ENCODE data around the gene CLCN4. TPM values are rescaled to one million over a fixed set of nuclear protein-coding genes. Genes with fewer than 3 reads are reported as not detected.

The CLCN4 gene
- total and polyA plus RNA-seq, 2 of the 8 experiments (the other 6 are each of a cell fraction or from before 2014, with no cell fraction given) = 3.3 to 11.2 TPM

DNA sequence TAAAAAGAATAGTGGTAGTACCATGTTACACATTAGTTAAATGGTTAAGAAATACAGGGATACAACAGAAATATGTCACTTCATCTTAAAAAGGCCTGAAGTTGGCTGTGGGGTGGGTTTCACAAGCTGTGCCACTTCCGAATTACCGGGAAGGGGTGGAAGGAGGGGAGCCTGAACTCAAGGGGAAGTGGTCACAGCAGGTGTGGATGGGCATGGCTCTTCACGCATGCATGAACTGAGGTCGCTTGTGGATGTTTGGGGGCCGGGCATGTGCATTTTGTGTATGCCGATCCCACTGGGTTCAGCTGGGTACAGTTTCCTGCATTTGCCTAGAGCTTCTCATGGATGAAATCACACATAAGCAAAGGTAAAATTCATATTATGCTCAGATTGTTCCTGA, 64.9 kb downstream of the CLCN4 start:
- WGBS, 2 experiments (ENCODE audit: extremely low coverage in 1 of 2, insufficient coverage in 1 of 2, insufficient read length in 1 of 2, insufficient replicate concordance in 2 of 2, low coverage in 1 of 2, low lambda C conversion rate in 2 of 2, missing lambda C conversion rate in 1 of 2) = 93% methylated on average over 6 of the region's 6 CpGs; no CpG with 5 or more reads in 1 of the 2 experiments
- no peak for DNase-seq (ENCODE audit: low read depth in 1 of 2, low spot score in 2 of 2)
- Histone ChIP-seq H3K27ac (ENCODE audit: low read depth, low read length) (no peak overlapping the region), H3K36me3 (ENCODE audit: control insufficient read depth in 2 of 4, insufficient read depth in 4 of 4, low read length in 3 of 4) (no peaks in the 10 kb centered on the region), H3K27me3 (replicated peaks in 1 of 4; ENCODE audit: control insufficient read depth in 3 of 4, extremely low read depth in 1 of 4, insufficient read depth in 3 of 4, low read length in 3 of 4) (no peaks in the 10 kb centered on the region), H3K79me1 (ENCODE audit: low read depth, low read length) (no peaks in the 10 kb centered on the region), H3K4me3 (ENCODE audit: extremely low read depth in 1 of 4, insufficient read depth in 2 of 4, low read depth in 3 of 4, low read length in 4 of 4) (no peak overlapping the region), H3K9me3 (ENCODE audit: insufficient read depth in 2 of 2, low read depth in 1 of 2, low read length in 1 of 2) (no peaks in the 10 kb centered on the region), H3K56ac (replicated peaks; ENCODE audit: insufficient read length, low read depth, low read length) (no peak overlapping the region), H3K4me1 (replicated peaks in 1 of 4; ENCODE audit: control insufficient read depth in 3 of 4, insufficient read depth in 4 of 4, low read length in 3 of 4) (no peaks in the 10 kb centered on the region), H4K8ac (ENCODE audit: extremely low read depth, insufficient read depth, low read length) (no peak overlapping the region), H2BK120ac (replicated peaks; ENCODE audit: low read depth, low read length) (no peak overlapping the region), H3K23me2 (ENCODE audit: low read depth, low read length) (no peaks in the 10 kb centered on the region), H4K91ac (replicated peaks; ENCODE audit: insufficient read length, low read length) (no peak overlapping the region), H2BK5ac (ENCODE audit: low read depth, low read length) (no peak overlapping the region), H3K14ac (ENCODE audit: insufficient read length) (no peak overlapping the region), H2BK12ac (ENCODE audit: low read depth, low read length) (no peak overlapping the region), H2BK20ac (ENCODE audit: low read length) (no peak overlapping the region), H3K4ac (replicated peaks; ENCODE audit: insufficient read length, low read depth, low read length) (no peak overlapping the region), H3K9ac (replicated peaks in 1 of 4; ENCODE audit: extremely low read depth in 1 of 4, low read depth in 3 of 4, low read length in 3 of 4) (no peak overlapping the region), H2AK5ac (ENCODE audit: low read depth, low read length) (no peak overlapping the region), H2AFZ (ENCODE audit: low read length) (no peak overlapping the region), H2BK15ac (ENCODE audit: low read length) (no peak overlapping the region), H4K5ac (ENCODE audit: insufficient read length, low read depth, low read length) (no peak overlapping the region), H3K18ac (ENCODE audit: extremely low read depth, low read length) (no peak overlapping the region), H3K79me2 (ENCODE audit: control insufficient read depth in 1 of 2, insufficient read depth in 2 of 2, low read length in 2 of 2) (no peaks in the 10 kb centered on the region), H4K20me1 (replicated peaks in 1 of 2; ENCODE audit: control insufficient read depth in 1 of 2, insufficient read depth in 2 of 2, low read length in 2 of 2) (no peaks in the 10 kb centered on the region), H3K4me2 (ENCODE audit: insufficient read depth in 1 of 2, low read depth in 2 of 2, low read length in 2 of 2) (no peak overlapping the region), H3K23ac (ENCODE audit: insufficient read length) (no peak overlapping the region)
- CTCF ChIA-PET (ENCODE audit: partially characterized antibody) = interaction anchor here (2.1 kb wide), 1 partner anchor 33 kb away, joined by 4 read pairs; no protein-coding TSS in a partner anchor
- POLR2A ChIA-PET (ENCODE audit: partially characterized antibody) = no interaction called here
- no peak for FAIRE-seq
- TF ChIP-seq KDM4A (IDR thresholded peaks at IDR 0.05; ENCODE audit: low read depth, low read length, severe bottlenecking) (no peak), CTBP2 (IDR thresholded peaks at IDR 0.05; ENCODE audit: borderline replicate concordance, insufficient read depth, insufficient read length, low read length) (no peak), JUN (IDR thresholded peaks at IDR 0.05; ENCODE audit: low read depth, low read length) (no peak), EGR1 (IDR thresholded peaks at IDR 0.05; ENCODE audit: borderline replicate concordance, low read depth, low read length) (no peak), POLR2AphosphoS5 (IDR thresholded peaks at IDR 0.05; ENCODE audit: low read depth, low read length) (no peak), TCF12 (IDR thresholded peaks at IDR 0.05; ENCODE audit: low read depth, low read length) (no peak), SAP30 (IDR thresholded peaks at IDR 0.05; ENCODE audit: insufficient read depth, insufficient replicate concordance, low read length) (no peak), CREB1 (IDR thresholded peaks at IDR 0.05) (no peak), RBBP5 (IDR thresholded peaks at IDR 0.05; ENCODE audit: borderline replicate concordance, low read depth, low read length) (no peak), FOSL1 (IDR thresholded peaks at IDR 0.05; ENCODE audit: insufficient read depth, low read depth, low read length) (no peak), SIN3A (conservative IDR thresholded peaks at IDR 0.05 in 1 of 2, IDR thresholded peaks at IDR 0.05 in 1 of 2; ENCODE audit: low read depth in 1 of 2, low read length in 2 of 2) (no peak), SP2 (IDR thresholded peaks at IDR 0.05; ENCODE audit: low read length) (no peak), GABPA (IDR thresholded peaks at IDR 0.05; ENCODE audit: borderline replicate concordance, insufficient read depth, low read length) (no peak), TAF1 (IDR thresholded peaks at IDR 0.05; ENCODE audit: low read depth, low read length) (no peak)
